ENCODE results near the gene MBNL3.

Gene MBNL3, protein sequence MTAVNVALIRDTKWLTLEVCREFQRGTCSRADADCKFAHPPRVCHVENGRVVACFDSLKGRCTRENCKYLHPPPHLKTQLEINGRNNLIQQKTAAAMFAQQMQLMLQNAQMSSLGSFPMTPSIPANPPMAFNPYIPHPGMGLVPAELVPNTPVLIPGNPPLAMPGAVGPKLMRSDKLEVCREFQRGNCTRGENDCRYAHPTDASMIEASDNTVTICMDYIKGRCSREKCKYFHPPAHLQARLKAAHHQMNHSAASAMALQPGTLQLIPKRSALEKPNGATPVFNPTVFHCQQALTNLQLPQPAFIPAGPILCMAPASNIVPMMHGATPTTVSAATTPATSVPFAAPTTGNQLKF

DNA sequence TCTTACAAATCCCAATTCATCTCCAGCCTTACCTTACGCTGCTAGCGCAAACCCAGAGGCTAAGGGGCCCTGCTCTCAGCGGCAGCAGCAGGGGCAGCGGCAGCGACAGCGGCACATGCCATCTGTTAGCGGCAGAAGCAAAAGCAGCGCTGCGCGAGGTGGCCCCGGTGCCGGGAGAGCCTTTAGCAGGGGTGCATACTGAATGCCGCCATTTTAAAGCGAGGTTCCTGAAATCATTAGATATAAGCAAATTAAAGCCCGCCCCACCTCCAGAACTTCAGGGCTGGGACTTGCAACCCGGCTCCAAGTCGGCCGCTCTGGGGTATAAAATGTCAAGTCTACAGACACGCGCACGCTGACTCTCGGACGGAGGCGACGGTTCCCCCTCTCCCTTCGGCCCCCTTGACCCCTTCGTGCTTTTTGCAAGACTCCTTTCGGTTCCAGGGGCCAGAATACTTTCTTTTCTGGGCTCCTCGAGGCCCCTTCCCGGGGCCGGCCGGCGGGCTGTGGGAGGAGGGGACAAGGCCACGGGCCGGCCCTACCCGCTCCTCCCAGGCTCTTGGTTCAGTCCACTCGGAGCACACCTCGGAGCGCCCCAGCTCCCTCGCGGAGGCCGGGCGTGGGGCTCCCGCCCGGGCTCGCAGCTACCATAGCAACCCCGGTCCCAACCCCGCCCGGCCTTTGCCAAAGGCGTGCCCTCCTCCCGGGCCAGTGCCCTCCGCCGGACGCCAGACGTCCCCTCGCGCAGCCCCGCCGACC, at the start of gene MBNL3:
Gene MBNL3 (minus strand): TSS at position 220 of the 759 bp plus-strand sequence. CDS start 49,427 bp downstream, outside the sequence.
- DNase-seq, result peak; percentile 71

GRCh38 chrX:132533409-132533808, 44.6 kb upstream of the MBNL3 start:
- DNase-seq, result no peak

DNA sequence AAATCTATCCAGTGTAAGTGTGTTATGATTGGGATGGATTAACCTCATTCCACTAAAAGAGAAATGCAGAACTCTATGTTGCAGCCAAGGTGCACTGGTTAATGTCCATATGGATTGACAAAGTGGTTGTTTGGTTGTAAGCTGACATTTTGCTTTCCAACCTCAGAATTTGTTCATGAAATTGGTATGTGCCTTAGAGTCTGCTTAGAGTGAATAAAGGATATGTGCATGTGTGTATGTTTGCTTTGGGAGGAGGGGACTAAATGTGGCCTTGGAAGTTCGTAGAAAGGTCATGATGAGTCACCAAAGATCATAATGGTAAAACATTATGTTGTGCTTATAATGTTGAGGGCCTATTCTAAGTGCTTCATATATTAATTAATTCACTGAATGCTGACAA, 44.1 kb upstream of the MBNL3 start:
- no peak for DNase-seq

DNA sequence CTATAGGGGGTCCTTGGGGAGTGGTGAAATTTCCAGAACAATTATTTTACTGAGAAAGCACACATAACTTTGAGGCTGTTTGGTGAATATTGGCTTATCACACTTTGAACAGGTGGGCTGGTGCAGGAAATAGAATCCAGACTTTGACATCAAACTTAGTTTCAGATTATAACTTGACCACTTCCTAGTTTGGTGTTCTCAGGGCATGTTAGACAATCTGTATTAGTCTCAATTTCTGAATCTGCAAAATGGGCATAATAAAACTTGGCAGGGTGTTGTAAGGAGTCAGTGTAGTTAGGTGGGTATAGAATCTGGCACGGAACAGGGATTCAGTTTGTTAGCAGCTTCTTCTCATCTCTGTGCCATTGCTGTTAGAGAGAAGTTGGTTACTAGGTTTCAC, 43.3 kb upstream of the MBNL3 start:
- no peak for DNase-seq

DNA sequence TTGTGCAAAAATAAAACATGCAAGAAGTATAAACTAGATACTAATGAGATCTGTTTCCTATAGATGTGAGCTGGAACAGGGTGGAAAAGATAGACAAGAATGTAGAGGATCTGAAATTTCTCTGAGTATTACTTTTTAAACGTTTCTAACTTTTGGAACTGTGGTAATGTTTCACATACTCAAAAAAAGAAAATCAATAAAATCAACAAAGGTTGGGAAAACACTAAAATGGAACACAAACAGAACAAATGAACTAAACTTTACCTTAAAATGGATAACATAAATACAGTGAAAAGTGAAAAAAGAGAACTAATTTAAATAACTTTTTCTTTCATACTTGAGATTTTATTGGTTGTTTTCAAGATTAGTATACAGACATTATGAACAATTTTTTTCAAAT, 32.0 kb upstream of the MBNL3 start:
- no peak for DNase-seq

- no peak for DNase-seq
Measured at GRCh38 chrX:132520213-132520612, 31.4 kb upstream of the MBNL3 start.

GRCh38 chrX:132518401-132518800, 29.6 kb upstream of the MBNL3 start:
- DNase-seq, result no peak

DNA sequence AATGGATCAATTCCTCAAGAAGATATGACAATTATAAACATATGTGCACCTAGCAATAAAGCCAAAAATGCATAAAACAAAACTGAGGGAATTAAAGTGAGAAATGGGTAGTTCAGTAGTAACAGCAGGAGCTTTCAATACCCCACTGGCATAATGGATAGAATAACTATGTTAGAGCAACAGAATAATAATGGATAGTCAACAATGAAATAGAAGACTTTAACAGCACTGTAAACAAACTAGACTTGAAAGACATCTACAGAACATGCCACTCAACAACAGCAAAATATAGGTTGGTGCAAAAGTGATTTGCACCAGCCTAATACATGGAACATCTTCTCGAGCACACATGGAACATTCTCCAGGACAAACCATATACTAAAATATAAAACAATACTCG, 20.0 kb upstream of the MBNL3 start:
- no peak for DNase-seq

DNA sequence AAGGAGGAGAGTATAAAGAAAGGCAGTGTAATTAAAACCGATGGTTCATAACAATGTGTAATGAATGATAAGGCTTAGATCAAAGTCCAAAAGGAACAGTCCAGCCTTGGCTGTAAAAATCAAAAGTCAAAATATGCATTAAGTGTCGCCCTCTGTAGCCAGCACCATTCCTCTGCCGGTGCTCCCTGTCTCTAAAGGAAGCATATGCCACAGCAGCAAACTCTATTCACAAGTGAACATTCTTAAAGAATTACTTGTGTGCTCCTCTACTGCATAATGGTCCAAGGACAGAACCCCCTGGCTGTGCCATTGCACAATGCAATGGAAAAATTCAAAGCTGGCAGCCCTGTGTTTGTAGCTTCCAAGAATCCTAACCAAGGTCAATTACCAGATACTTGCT, 16.3 kb upstream of the MBNL3 start:
- DNase-seq, result no peak

DNA sequence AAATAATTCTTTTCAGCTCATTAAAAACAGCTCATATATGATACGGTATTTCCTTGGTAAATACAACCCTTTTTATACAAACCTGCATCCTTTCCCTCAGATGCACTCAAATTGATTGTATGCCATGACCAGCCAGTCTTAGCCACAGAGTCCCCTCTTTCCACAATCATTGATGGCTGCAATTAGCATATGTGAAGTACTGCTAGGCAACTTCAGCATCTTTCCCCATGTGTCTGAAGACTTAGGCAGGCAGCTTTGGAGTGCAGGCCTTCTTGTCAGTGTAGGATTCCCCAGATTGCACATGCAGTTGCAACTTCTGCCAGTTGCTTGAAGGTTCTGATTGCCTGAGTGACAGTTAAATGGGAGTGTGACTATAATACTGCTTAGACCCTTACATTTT, 15.6 kb upstream of the MBNL3 start:
- no peak for DNase-seq

DNA sequence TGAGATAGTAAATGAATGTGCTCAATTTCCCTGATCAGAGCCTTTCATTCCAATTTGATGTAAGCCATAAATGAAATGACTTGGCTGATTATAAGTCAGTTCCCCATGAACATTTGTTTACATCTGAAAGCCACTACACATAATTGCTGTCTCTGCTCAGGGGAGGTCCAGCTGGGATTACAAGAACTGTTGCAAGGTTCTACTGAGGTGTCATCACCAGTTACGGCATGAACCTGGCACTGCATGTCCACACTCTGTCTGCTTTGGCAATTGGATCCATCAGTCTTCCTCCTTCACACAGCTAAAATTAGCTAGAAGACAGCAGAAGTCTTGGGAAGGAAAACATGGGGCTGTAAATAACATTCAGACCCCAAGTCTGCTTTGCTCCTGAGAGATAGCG, 12.8 kb upstream of the MBNL3 start:
- no peak for DNase-seq

DNA sequence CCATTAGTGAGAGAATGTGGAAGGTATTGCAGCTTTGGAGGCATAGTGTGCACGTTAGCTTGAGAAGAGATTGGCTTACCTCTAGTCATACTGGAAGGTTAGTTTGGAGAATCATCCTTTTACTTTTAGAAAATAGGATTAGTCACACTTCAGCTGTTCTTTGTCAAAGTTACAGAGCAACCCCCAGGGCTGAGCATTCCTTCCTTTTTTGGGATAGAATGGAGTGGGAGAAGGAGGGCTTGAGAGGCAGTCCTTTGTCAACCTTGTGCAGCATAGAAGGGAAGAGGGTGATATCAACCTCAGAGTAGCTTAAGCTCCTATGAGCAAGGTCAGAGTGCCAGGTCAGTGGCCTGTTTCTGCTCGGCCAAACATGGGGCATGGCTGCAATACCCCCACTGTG, 8.6 kb upstream of the MBNL3 start:
- DNase-seq, result no peak

GRCh38 chrX:132493095-132493494, 4.3 kb upstream of the MBNL3 start:
- DNase-seq, result no peak

- no peak for DNase-seq
Measured at GRCh38 chrX:132491191-132491590, 2.4 kb upstream of the MBNL3 start.

DNA sequence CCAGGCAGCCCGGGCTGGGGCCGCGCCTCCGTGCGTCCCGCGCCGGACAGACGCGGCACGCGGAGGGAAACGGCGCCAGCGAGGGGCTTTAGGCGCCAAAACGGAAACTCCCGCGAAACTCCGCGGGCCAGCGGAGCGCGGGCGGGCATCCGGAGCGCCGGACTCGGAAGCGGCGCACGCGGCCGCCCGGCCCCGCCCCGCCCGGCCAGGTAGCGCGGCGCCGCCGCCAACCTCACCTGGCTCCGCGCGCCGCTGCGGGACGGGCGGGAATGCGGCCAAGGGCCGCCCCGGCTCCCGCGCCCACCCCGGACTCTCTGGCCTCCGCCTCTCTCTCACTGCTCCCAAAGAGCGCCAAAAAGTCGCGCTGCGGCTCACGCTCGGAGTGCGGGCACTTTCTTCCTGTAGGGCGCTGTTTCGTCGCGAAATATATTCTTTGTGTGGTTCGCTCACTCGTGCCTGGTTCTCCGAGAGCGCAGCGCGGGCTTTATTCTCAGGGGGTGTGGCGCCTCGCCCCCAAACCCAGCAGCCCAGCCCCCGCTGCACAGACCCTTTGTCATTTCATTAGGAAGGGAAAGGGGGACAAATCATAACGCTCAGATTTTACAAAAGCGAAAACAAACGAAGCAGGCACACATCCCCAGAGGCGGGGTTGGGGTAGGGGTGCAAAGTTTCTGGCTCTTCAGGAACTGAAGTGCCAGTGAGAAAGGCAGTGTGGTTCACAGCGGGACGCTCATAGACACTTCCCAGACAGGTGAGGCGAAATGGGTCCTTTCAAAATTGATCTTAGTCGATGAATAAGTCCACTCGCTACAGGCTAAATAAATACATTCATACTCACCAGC, 961 bp upstream of the MBNL3 start:
- peak; percentile 28 for DNase-seq

DNA sequence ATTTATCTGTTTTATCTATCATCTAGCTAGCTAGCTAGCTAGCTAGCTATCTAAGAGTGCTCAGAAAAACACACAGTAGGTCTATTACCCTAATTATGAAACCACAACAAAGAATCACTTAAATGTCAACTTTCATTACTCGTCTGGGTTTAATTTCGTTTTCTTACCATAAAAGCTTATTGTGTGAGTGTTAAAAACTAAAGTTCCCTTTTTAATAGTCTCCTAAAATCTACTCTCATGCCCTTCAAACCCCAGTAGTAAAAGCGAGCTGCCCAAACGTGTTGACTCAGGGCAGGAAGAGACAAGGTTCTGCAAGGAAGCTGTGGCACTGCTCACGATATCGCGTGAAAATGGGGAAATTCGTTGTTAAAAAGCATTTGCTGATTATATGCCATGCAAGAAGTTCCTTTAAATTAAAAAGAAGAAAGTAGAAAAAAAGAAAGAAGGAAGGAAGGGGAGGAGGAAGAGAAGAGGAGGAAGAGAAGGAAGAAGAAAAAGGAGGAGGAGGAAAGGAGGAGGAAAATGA, 595 bp downstream of the MBNL3 start:
- DNase-seq, result no peak

DNA sequence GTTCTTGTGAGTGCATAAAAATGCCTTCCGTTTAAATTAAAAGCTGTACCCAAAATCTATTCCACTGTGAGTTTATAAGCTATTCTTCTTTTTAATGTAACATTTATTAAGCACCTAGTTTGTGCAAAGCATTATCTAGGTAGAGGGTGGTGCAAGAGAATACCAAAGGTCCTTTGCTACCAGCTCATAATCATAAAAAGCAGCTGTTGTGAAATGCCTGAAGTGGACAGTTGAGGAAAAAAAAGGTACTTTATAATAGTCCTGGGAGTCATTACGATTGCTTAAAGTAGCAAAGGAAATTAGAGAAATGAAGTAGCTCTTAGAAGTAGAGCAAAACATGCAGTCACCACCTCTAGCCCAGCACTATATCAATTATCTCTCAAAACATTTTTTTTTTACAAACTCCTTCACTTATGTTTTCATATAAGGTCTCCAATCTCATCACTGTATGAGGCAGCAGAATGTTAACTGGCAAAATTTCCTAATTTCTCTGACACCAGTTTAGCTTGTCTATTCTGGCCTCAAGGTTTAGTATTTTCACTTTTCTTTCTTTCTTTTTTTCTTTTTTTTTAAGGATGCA, 2.1 kb downstream of the MBNL3 start:
- no peak for DNase-seq

GRCh38 chrX:132483951-132484350, 4.9 kb downstream of the MBNL3 start:
- no peak for DNase-seq

DNA sequence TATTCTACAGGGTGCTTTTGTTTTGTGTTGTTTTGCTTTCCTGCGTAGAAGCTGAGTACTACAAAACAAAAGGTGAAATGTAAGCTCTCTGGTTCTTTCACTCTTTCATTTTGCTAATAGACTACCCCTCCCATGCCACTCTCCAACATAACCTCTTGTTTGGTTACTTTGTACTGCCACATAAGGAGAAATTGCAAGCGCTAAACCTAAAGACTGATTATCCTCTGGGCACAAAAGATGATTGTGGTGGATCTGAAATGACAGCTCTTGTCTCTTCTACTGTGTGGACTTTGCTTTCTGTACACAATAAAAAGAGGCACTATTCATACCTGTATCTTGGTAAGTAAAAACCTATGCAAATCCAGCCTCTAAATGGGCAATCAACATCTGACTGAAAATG, 5.3 kb downstream of the MBNL3 start:
- DNase-seq, result no peak

DNA sequence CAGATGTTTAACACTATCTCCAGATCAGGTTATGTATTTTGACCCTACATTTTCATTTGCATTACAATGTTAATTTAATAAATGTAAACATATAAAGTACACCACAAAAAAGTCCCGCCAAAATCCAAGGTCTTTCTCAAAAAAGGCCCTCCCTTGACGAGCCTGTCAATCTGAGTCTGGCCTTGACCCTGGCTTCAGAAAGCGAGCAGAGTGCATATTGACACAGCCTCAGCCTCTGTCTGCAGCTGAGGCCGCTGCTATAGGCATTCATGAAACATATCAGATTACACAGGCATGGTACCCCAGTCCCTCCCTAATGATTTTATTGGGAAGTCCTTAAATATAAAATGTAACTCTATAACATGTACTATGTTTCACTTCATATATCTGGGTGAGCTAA, 6.2 kb downstream of the MBNL3 start:
- DNase-seq, result no peak

- no peak for DNase-seq
Measured at GRCh38 chrX:132481449-132481848, 7.4 kb downstream of the MBNL3 start.

DNA sequence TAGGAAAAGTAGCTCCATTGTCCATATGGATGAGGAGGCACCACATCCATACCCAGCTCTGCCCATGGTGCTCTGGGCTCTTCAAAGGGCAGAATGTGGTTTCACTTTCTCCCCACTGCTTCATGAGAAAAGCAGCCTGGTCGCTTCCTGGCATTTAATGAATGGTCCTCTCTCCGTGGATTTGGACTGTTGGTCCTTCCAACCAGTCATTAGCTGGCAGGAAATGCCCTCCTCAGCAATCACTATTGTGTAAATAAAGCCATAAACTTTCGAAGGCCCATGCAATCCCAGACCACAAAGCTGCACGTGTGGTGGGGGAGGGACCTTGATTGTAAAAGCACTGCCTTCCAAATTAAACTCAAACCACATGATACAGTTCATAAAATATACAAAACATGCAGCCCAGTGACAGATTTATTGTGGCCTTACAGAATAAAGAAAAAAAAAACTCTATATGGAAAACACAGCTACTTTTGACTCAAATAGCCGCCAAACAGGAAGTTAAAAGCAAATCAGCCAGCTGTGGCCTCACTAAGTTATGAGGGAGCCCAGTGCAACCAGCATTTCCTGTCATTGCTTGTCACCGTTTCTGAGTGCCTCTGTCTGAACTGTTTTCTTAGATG, 8.1 kb downstream of the MBNL3 start:
- no peak for DNase-seq
